Measurements from ENCODE around the gene PALLD.

PALLD gene

GRCh38 chr4:168651374-168651773 lies 154.5 kb downstream of the PALLD start:
- TF ChIP-seq CTCF (conservative IDR thresholded peaks at IDR 0.05; ENCODE audit: low read length), result no peak
- H3K4me3 ChIP-seq (ENCODE audit: low read length), result no peak overlapping the region
- DNase-seq (ENCODE audit: low read depth), result no peak

GRCh38 chr4:168651864-168652263 lies 155.0 kb downstream of the PALLD start:
- no peak for DNase-seq (ENCODE audit: low read depth)
- H3K4me3 ChIP-seq (ENCODE audit: low read length), result no peak overlapping the region
- TF ChIP-seq CTCF (conservative IDR thresholded peaks at IDR 0.05; ENCODE audit: low read length), result no peak

GRCh38 chr4:168652755-168653154 lies 155.9 kb downstream of the PALLD start:
- no peak overlapping the region for H3K4me3 ChIP-seq (ENCODE audit: low read length)
- TF ChIP-seq CTCF (conservative IDR thresholded peaks at IDR 0.05; ENCODE audit: low read length), result no peak
- DNase-seq (ENCODE audit: low read depth), result no peak

- DNase-seq (ENCODE audit: low read depth), result no peak
- H3K4me3 ChIP-seq (ENCODE audit: low read length), result no peak overlapping the region
- no peak for TF ChIP-seq CTCF (conservative IDR thresholded peaks at IDR 0.05; ENCODE audit: low read length)
Measured at GRCh38 chr4:168654104-168654847, 157.4 kb downstream of the PALLD start.

- TF ChIP-seq CTCF (conservative IDR thresholded peaks at IDR 0.05; ENCODE audit: low read length), result no peak
- no peak overlapping the region for H3K4me3 ChIP-seq (ENCODE audit: low read length)
- DNase-seq (ENCODE audit: low read depth), result no peak
Measured at GRCh38 chr4:168654848-168655174, 158.0 kb downstream of the PALLD start.

GRCh38 chr4:168655182-168655581 lies 158.3 kb downstream of the PALLD start:
- DNase-seq (ENCODE audit: low read depth), result no peak
- no peak for TF ChIP-seq CTCF (conservative IDR thresholded peaks at IDR 0.05; ENCODE audit: low read length)
- H3K4me3 ChIP-seq (ENCODE audit: low read length), result no peak overlapping the region

GRCh38 chr4:168656055-168656660 lies 159.3 kb downstream of the PALLD start:
- no peak for TF ChIP-seq CTCF (conservative IDR thresholded peaks at IDR 0.05; ENCODE audit: low read length)

More at GRCh38 chr4:168656055-168656660, 159.3 kb downstream of the PALLD start:
- no peak overlapping the region for H3K4me3 ChIP-seq (ENCODE audit: low read length)
- peak; percentile 94 for DNase-seq (ENCODE audit: low read depth)

Data from AG10803 (cell line).